Prostate gland (tissue), 2 donors: ENCODE results near the gene LIX1L. TPM values are rescaled to one million over a fixed set of nuclear protein-coding genes. Genes with fewer than 3 reads are reported as not detected.

ENCODE experiments used
- DNase-seq: peaks from one replicate; pipeline ENCODE4 v3.0.0-alpha.2; 2019; ENCODE audit warnings: low spot score
- H3K27ac ChIP-seq, 2 donors: fragments of 200-600 bp; sonication (generic); 2 replicates each; pipeline ENCODE4 v1.5.1; 2017 to 2019
- H3K27me3 ChIP-seq: fragments of 200-600 bp; sonication (generic); replicated peaks from 2 replicates; pipeline ENCODE4 v1.5.1; 2019; ENCODE audit not compliant: insufficient read depth
- H3K36me3 ChIP-seq, 2 donors: fragments of 200-600 bp; sonication (generic); 1 replicate in 1 of 2; 2 replicates in 1 of 2; pipeline versions ENCODE4 v1.5.1 to v1.8.1; 2017 to 2019
- H3K4me1 ChIP-seq: fragments of 200-600 bp; sonication (generic); replicated peaks from 2 replicates; pipeline ENCODE4 v1.5.1; 2019
- H3K4me3 ChIP-seq, 2 donors: fragments of 200-600 bp; sonication (generic); 2 replicates each; pipeline ENCODE4 v1.5.1; 2017 to 2019
- H3K9me3 ChIP-seq: fragments of 200-600 bp; sonication (generic); 2 replicates; pipeline ENCODE4 v1.5.1; 2017
- CTCF ChIP-seq, 4 experiments: fragments of 200-600 bp in 2 of 4; fragments of 450-650 bp in 2 of 4; sonication (generic) in 2 of 4; IDR thresholded peaks; 1 replicate in 3 of 4; 2 replicates in 1 of 4; pipeline ENCODE4 v1.5.1; 2016 to 2019; ENCODE audit warnings: antibody characterized with exemption in 4 of 4, mild to moderate bottlenecking in 2 of 4, moderate library complexity in 2 of 4
- POLR2A ChIP-seq: fragments of 450-650 bp; IDR thresholded peaks from one replicate; pipeline ENCODE4 v1.6.1; 2016; ENCODE audit warnings: antibody characterized with exemption, mild to moderate bottlenecking
- POLR2AphosphoS5 ChIP-seq: sonication (generic); formaldehyde crosslinking; IDR thresholded peaks from one replicate; pipeline ENCODE4 v1.6.1; 2017; ENCODE audit warnings: antibody characterized with exemption
- WGBS: methylation state at CpG from one replicate; pipeline ENCODE4 v1.1.5; 2018; 5-methylcytosine and 5-hydroxymethylcytosine counted together
- intact Hi-C: fragments of 100-400 bp; cut with DNase I; formaldehyde crosslinking; loops from one replicate; pipeline ENCODE4 v1.14.2; 2022
- total RNA-seq, 2 donors: library from RNA; depleted of rRNA; stranded (reverse); fragments of >200 nt; gene quantifications; one replicate each; pipeline ENCODE4 v1.1.0, GENCODE V29; 2016

The LIX1L gene
- total RNA-seq, 2 donors from 2014 or later = 30.0 to 31.8 TPM

- H3K9me3 ChIP-seq = no peaks in the 10 kb centered on the region
- TF ChIP-seq CTCF (IDR thresholded peaks at IDR 0.05) = no peak
- TF ChIP-seq POLR2AphosphoS5 = peak; percentile 13
- no peak for TF ChIP-seq POLR2A
- H3K27ac ChIP-seq = peak overlapping the region; percentile 96 to 97
- no peaks in the 10 kb centered on the region for H3K4me1 ChIP-seq
- no peaks in the 10 kb centered on the region for H3K27me3 ChIP-seq
- H3K4me3 ChIP-seq = peak overlapping the region in 1 of 2 donors; percentile 64
- WGBS = 70% methylated on average over 10 of the region's 10 CpGs
- peaks cover 18 to 25% of the 10 kb centered on the region in 2 donors for H3K36me3 ChIP-seq
- intact Hi-C loops = no loop called here
- DNase-seq = no peak
Measured at GRCh38 chr1:145991735-145992412, 34.1 kb upstream of the LIX1L start.

GRCh38 chr1:145990249-145990855 lies 32.5 kb upstream of the LIX1L start:
- H3K36me3 ChIP-seq = peaks cover 18 to 25% of the 10 kb centered on the region in 2 donors
- no peaks in the 10 kb centered on the region for H3K4me1 ChIP-seq
- no peak overlapping the region for H3K4me3 ChIP-seq
- 83% methylated on average over 7 of the region's 7 CpGs for WGBS
- intact Hi-C loops = no loop called here
- H3K9me3 ChIP-seq = no peaks in the 10 kb centered on the region
- DNase-seq = no peak
- no peak for TF ChIP-seq POLR2AphosphoS5
- no peak for TF ChIP-seq CTCF (IDR thresholded peaks at IDR 0.05)
- no peak for TF ChIP-seq POLR2A
- no peaks in the 10 kb centered on the region for H3K27me3 ChIP-seq
- H3K27ac ChIP-seq = peak overlapping the region; percentile 32 to 97

- H3K9me3 ChIP-seq = no peaks in the 10 kb centered on the region
- no peak for TF ChIP-seq CTCF (IDR thresholded peaks at IDR 0.05)
- no peak for TF ChIP-seq POLR2A
- TF ChIP-seq POLR2AphosphoS5 = no peak
- no peak for DNase-seq
- H3K27me3 ChIP-seq = no peaks in the 10 kb centered on the region
- no peaks in the 10 kb centered on the region for H3K4me1 ChIP-seq
- WGBS = 68% methylated on average over 5 of the region's 5 CpGs
- intact Hi-C loops = no loop called here
- no peak overlapping the region for H3K4me3 ChIP-seq
- H3K36me3 ChIP-seq = peaks cover 4 to 10% of the 10 kb centered on the region in 2 donors
- no peak overlapping the region for H3K27ac ChIP-seq
Measured at GRCh38 chr1:145988773-145989172, 31.0 kb upstream of the LIX1L start.

- no peak for DNase-seq
- H3K36me3 ChIP-seq = peaks cover 0 to 2% of the 10 kb centered on the region in 2 donors
- H3K4me1 ChIP-seq = no peaks in the 10 kb centered on the region
- no peaks in the 10 kb centered on the region for H3K27me3 ChIP-seq
- WGBS = 100% methylated on average over 1 of the region's 1 CpG
- H3K4me3 ChIP-seq = no peak overlapping the region
- H3K27ac ChIP-seq = no peak overlapping the region
- TF ChIP-seq POLR2A (no peak), CTCF (IDR thresholded peaks at IDR 0.05) (no peak), POLR2AphosphoS5 (no peak)
- no peaks in the 10 kb centered on the region for H3K9me3 ChIP-seq
- intact Hi-C loops = no loop called here
Measured at GRCh38 chr1:145987926-145988325, 30.1 kb upstream of the LIX1L start.

- no peak for DNase-seq
- WGBS = 94% methylated on average over 6 of the region's 6 CpGs
- intact Hi-C loops = no loop called here
- H3K9me3 ChIP-seq = no peaks in the 10 kb centered on the region
- H3K4me3 ChIP-seq = no peak overlapping the region
- no peaks in the 10 kb centered on the region for H3K27me3 ChIP-seq
- TF ChIP-seq CTCF (IDR thresholded peaks at IDR 0.05) (no peak), POLR2A (no peak), POLR2AphosphoS5 (no peak)
- peak overlapping the region; percentile 52 to 68 for H3K27ac ChIP-seq
- H3K36me3 ChIP-seq = no peaks in the 10 kb centered on the region
- H3K4me1 ChIP-seq = no peaks in the 10 kb centered on the region
Measured at GRCh38 chr1:145986551-145986950, 28.7 kb upstream of the LIX1L start.
